Lower lobe of right lung (tissue), 2 donors: Measurements from ENCODE around the gene TRIM26. TPM values are rescaled to one million over a fixed set of nuclear protein-coding genes. Genes with fewer than 3 reads are reported as not detected.

Experiments
- ATAC-seq, 2 donors: fragments of 200-7000 bp; cut with Tn5 transposase; one replicate each; pipeline ENCODE4 v1.9.1; 2020 to 2022; ENCODE audit warnings: mild to moderate bottlenecking in 2 of 2, moderate library complexity in 2 of 2
- DNase-seq: peaks from one replicate; pipeline ENCODE4 v3.0.0-alpha.2; 2020
- H3K27ac ChIP-seq: fragments of 200-600 bp; one replicate; pipeline ENCODE4 v1.8.0; 2022
- H3K27me3 ChIP-seq: fragments of 200-600 bp; one replicate; pipeline ENCODE4 v1.8.0; 2022; ENCODE audit warnings: low read depth
- H3K36me3 ChIP-seq: fragments of 200-600 bp; one replicate; pipeline ENCODE4 v1.8.0; 2022; ENCODE audit warnings: mild to moderate bottlenecking
- H3K4me1 ChIP-seq: fragments of 200-600 bp; one replicate; pipeline ENCODE4 v1.8.0; 2022
- H3K4me3 ChIP-seq: fragments of 200-600 bp; one replicate; pipeline ENCODE4 v1.8.0; 2022; ENCODE audit warnings: mild to moderate bottlenecking
- H3K9me3 ChIP-seq: fragments of 200-600 bp; one replicate; pipeline ENCODE4 v1.8.0; 2022
- CTCF ChIP-seq: fragments of 200-600 bp; IDR thresholded peaks from one replicate; pipeline ENCODE4 v1.8.0; 2022; ENCODE audit warnings: antibody characterized with exemption, mild to moderate bottlenecking
- intact Hi-C: fragments of 100-400 bp; cut with DNase I; formaldehyde crosslinking; loops from one replicate; pipeline ENCODE4 v1.11.0; 2022
- total RNA-seq: library from RNA; stranded (reverse); fragmentation: NEBNext Ultra II Directional; extraction: Animal tissue kit (Norgen Biotek cat#: 25700); gene quantifications from one replicate; pipeline ENCODE4 v1.2.1, GENCODE V29; 2021
- donor health status: DM: no; HTN: yes; CAD: no; lungs with severe emphysema.

The TRIM26 gene
- total RNA-seq, 1 donor from 2014 or later: 46.0 TPM

DNA sequence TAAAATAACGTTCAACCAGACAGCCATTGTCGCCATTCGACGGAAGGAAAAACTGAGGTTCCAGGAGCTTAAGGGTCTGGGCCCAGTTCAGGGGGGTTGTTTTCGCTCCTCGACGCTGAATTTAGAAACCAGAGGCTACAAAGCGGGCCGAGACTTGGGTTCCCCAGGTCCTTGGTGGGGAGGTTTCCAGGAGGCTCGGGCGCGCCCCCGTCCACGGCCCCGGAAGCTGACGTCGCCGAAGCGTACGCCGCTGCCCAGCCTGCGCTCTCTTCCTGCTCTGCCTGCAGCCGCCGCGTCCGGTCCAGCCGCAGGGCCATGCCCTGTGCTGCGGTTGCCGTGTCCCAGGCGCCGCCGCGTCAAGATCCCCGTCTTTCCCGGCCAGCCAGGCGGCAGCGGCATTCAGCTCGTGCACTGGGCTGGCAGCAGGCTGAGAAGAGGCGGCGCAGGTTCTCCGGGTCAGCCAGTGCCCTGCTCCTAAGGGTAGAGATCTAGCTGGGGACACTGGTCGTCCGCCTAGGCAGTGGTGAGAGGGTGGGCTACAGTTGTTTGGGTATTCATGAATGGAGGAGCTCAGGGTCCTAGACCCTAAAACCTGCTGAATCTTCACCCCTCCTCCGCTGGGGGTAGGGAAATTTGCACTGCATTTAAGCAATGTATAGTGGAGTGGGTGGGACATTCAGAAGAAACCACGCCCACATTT, 901 bp upstream of the TRIM26 start:
- Histone ChIP-seq H3K27ac (peak overlapping the region; percentile 96), H3K27me3 (no peaks in the 10 kb centered on the region), H3K4me3 (peak overlapping the region; percentile 85), H3K4me1 (peaks cover 36% of the 10 kb centered on the region), H3K9me3 (no peaks in the 10 kb centered on the region), H3K36me3 (no peaks in the 10 kb centered on the region)
- ATAC-seq (peak; percentile 94), DNase-seq (peak; percentile 93)
- no peak for TF ChIP-seq CTCF
- intact Hi-C loops: no loop called here

DNA sequence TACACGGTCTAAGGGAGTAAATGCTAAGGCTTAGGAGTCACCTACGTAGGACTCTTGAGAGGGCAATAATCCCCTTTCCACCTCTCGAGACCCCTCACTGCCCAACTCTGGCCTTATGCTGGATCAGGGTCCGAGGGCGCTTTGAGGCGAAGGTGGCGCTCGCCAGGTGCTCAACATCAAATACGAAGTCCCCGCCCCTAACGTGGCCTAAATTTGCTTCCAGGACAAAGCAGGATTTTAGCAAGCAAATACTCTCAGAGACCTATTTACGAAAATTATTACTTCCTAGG, 406 bp upstream of the TRIM26 start:
- no peaks in the 10 kb centered on the region for H3K27me3 ChIP-seq
- H3K4me1 ChIP-seq: peaks cover 36% of the 10 kb centered on the region
- no peak for DNase-seq
- ATAC-seq: no peak
- no peak for TF ChIP-seq CTCF
- intact Hi-C loops: no loop called here
- peak overlapping the region; percentile 96 for H3K27ac ChIP-seq
- no peaks in the 10 kb centered on the region for H3K36me3 ChIP-seq
- no peaks in the 10 kb centered on the region for H3K9me3 ChIP-seq
- peak overlapping the region; percentile 85 for H3K4me3 ChIP-seq

- Histone ChIP-seq H3K27ac (no peak overlapping the region), H3K4me1 (peaks cover 54% of the 10 kb centered on the region)
- no peak for TF ChIP-seq CTCF
Measured at GRCh38 chr6:30211899-30212298, 1.3 kb downstream of the TRIM26 start.

DNA sequence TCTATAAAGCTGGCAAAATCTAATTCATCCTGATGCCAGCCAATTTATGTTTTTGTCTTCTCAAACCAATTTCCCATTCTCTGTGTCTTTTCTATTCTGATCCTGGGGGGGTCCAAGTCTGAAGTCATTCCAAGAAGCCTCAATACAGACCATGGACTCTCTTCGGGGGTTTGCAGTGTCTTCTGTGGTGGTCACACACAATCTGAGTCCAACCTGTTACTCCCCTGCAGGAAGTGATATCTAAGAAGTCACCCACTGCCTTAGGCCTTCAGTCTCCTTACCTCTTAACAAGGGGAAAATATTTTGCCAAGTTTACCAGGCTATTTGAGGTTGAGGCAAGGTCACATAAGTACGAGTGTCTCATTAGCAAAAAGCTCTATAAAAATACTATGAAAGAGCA, 1.9 kb downstream of the TRIM26 start:
- no peak overlapping the region for H3K27ac ChIP-seq
- H3K9me3 ChIP-seq: no peaks in the 10 kb centered on the region
- peaks cover 60% of the 10 kb centered on the region for H3K4me1 ChIP-seq
- no peak for TF ChIP-seq CTCF
- no peaks in the 10 kb centered on the region for H3K27me3 ChIP-seq
- DNase-seq (no peak), ATAC-seq (no peak)
- intact Hi-C loops: no loop called here
- H3K36me3 ChIP-seq: no peaks in the 10 kb centered on the region
- H3K4me3 ChIP-seq: no peak overlapping the region

More at GRCh38 chr6:30211899-30212298, 1.3 kb downstream of the TRIM26 start:
- Histone ChIP-seq H3K27me3 (no peaks in the 10 kb centered on the region), H3K4me3 (peak overlapping the region; percentile 85), H3K36me3 (no peaks in the 10 kb centered on the region), H3K9me3 (no peaks in the 10 kb centered on the region)
- ATAC-seq (no peak), DNase-seq (no peak)
- intact Hi-C loops: no loop called here

- H3K27me3 ChIP-seq: no peaks in the 10 kb centered on the region
- H3K27ac ChIP-seq: peak overlapping the region; percentile 66
- DNase-seq (no peak), ATAC-seq (peak; percentile 9 to 22)
- H3K4me1 ChIP-seq: peaks cover 68% of the 10 kb centered on the region
- H3K36me3 ChIP-seq: no peaks in the 10 kb centered on the region
- TF ChIP-seq CTCF: no peak
- no peak overlapping the region for H3K4me3 ChIP-seq
- intact Hi-C loops: no loop called here
- H3K9me3 ChIP-seq: no peaks in the 10 kb centered on the region
Measured at GRCh38 chr6:30207619-30208295, 5.4 kb downstream of the TRIM26 start.
